Endothelial cell (in vitro differentiated cells): ENCODE measurements around the gene CTCF. TPM values are rescaled to one million over a fixed set of nuclear protein-coding genes. Genes with fewer than 3 reads are reported as not detected.

Experiments used
- DNase-seq: peaks from one replicate; pipeline ENCODE4 v3.0.0; 2021; ENCODE audit warnings: low spot score
- H3K27ac Mint-ChIP-seq: one replicate; pipeline ENCODE4 v1.8.0; 2021; ENCODE audit warnings: mixed read lengths, inconsistent platforms; ENCODE audit not compliant: unreplicated experiment
- H3K27me3 Mint-ChIP-seq: one replicate; pipeline ENCODE4 v1.8.0; 2021; ENCODE audit warnings: mild to moderate bottlenecking, moderate library complexity, mixed read lengths, inconsistent platforms; ENCODE audit not compliant: unreplicated experiment
- H3K36me3 Mint-ChIP-seq: one replicate; pipeline ENCODE4 v1.8.0; 2021; ENCODE audit warnings: mild to moderate bottlenecking, low read depth, mixed read lengths, inconsistent platforms; ENCODE audit not compliant: unreplicated experiment
- H3K4me1 Mint-ChIP-seq: one replicate; pipeline ENCODE4 v1.8.0; 2021; ENCODE audit warnings: mild to moderate bottlenecking, mixed read lengths, inconsistent platforms; ENCODE audit not compliant: unreplicated experiment
- H3K4me3 Mint-ChIP-seq: one replicate; pipeline ENCODE4 v1.8.0; 2021; ENCODE audit warnings: mild to moderate bottlenecking, mixed read lengths, inconsistent platforms; ENCODE audit not compliant: unreplicated experiment
- H3K9me3 Mint-ChIP-seq: one replicate; pipeline ENCODE4 v1.8.0; 2021; ENCODE audit warnings: mixed read lengths, inconsistent platforms; ENCODE audit not compliant: unreplicated experiment
- total RNA-seq: library from RNA; stranded (reverse); fragmentation: NEBNext Ultra II Directional; extraction: Animal tissue kit (Norgen Biotek cat#: 25700); gene quantifications from one replicate; pipeline ENCODE4 v1.2.1, GENCODE V29; 2021; ENCODE audit not compliant: unreplicated experiment
- TF ChIP-seq, protein P1 (sequence below): fragments of 200-600 bp; sonication (generic); IDR thresholded peaks from one replicate; pipeline ENCODE4 v1.5.0; 2021; ENCODE audit warnings: antibody characterized with exemption; ENCODE audit not compliant: unreplicated experiment

CTCF gene
- total RNA-seq, 1 donor from 2014 or later: 40.1 TPM

DNA sequence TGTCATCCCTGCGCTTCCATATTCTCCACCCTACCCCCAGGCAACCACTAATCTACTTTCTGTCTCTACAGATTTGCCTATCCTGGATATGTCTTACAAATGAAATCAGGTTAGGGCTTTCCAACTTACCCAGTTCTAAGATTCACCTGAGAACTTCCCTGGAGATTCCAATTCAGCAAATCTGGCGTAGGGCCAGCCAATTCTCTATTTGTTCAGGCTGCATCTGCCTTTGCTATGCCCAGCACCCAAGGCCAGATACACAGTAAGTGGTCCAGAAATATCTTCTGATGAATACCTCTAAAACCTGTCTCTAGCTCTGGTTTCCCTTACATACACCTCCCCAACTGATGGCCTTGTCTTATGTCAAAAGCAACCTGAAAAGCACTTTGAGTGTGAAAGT is 10.4 kb upstream of the CTCF start:
- no peak overlapping the region for H3K27ac Mint-ChIP-seq
- H3K4me3 Mint-ChIP-seq: peak overlapping the region; percentile 33
- H3K27me3 Mint-ChIP-seq: peaks cover 15% of the 10 kb centered on the region
- no peaks in the 10 kb centered on the region for H3K9me3 Mint-ChIP-seq
- H3K4me1 Mint-ChIP-seq: peaks cover 17% of the 10 kb centered on the region
- TF ChIP-seq, protein P1, sequence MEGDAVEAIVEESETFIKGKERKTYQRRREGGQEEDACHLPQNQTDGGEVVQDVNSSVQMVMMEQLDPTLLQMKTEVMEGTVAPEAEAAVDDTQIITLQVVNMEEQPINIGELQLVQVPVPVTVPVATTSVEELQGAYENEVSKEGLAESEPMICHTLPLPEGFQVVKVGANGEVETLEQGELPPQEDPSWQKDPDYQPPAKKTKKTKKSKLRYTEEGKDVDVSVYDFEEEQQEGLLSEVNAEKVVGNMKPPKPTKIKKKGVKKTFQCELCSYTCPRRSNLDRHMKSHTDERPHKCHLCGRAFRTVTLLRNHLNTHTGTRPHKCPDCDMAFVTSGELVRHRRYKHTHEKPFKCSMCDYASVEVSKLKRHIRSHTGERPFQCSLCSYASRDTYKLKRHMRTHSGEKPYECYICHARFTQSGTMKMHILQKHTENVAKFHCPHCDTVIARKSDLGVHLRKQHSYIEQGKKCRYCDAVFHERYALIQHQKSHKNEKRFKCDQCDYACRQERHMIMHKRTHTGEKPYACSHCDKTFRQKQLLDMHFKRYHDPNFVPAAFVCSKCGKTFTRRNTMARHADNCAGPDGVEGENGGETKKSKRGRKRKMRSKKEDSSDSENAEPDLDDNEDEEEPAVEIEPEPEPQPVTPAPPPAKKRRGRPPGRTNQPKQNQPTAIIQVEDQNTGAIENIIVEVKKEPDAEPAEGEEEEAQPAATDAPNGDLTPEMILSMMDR: no peak
- peaks cover 9% of the 10 kb centered on the region for H3K36me3 Mint-ChIP-seq
- DNase-seq: no peak

DNA sequence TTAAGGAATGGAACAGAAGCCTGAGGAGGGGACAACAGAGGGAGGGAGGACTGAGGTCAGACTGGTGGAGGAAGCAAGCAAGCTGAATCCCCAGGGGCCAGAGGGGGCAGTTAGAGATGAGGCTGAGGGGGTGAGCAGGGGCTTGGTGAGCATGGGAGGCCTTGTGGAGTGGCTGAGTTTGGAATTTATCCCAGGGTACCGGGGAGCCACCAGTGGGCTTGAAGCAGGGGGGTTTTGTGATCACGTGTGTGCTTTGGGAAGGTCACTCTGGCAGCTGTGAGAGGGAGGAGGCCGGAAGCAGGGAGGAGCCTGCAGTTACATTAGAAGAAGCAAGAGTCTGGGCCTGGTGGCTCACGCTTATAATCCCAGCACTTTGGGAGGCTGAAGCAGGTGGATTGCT is 9.8 kb upstream of the CTCF start:
- H3K4me1 Mint-ChIP-seq: peaks cover 12% of the 10 kb centered on the region
- TF ChIP-seq, protein P1: no peak
- no peak overlapping the region for H3K27ac Mint-ChIP-seq
- peak overlapping the region; percentile 3 for H3K4me3 Mint-ChIP-seq
- H3K36me3 Mint-ChIP-seq: peaks cover 9% of the 10 kb centered on the region
- no peaks in the 10 kb centered on the region for H3K9me3 Mint-ChIP-seq
- peaks cover 14% of the 10 kb centered on the region for H3K27me3 Mint-ChIP-seq
- DNase-seq: no peak

DNA sequence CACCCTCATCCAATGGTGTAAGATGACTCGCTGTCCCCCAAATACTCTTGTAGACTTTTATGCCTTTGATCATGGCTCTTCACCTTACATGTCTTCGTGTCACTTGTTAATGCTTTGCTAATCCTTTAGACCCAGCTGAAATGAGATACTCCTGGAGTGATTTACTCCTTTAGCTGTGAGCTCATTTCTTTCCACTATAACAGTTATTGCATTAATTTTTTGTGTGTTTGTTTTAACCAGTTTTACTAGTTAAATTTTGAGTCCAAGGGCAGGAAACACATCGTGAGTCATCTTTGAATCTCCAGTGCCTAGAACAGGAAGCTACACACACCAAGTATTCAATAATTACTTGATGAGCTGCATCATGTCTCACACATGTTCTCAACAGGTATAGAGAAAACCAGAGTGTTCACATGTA is 6.5 kb upstream of the CTCF start:
- TF ChIP-seq, protein P1: no peak
- H3K4me3 Mint-ChIP-seq: no peak overlapping the region
- H3K27ac Mint-ChIP-seq: no peak overlapping the region
- no peaks in the 10 kb centered on the region for H3K9me3 Mint-ChIP-seq
- peaks cover under 1% of the 10 kb centered on the region for H3K36me3 Mint-ChIP-seq
- peaks cover under 1% of the 10 kb centered on the region for H3K4me1 Mint-ChIP-seq
- DNase-seq: no peak
- peaks cover 6% of the 10 kb centered on the region for H3K27me3 Mint-ChIP-seq

DNA sequence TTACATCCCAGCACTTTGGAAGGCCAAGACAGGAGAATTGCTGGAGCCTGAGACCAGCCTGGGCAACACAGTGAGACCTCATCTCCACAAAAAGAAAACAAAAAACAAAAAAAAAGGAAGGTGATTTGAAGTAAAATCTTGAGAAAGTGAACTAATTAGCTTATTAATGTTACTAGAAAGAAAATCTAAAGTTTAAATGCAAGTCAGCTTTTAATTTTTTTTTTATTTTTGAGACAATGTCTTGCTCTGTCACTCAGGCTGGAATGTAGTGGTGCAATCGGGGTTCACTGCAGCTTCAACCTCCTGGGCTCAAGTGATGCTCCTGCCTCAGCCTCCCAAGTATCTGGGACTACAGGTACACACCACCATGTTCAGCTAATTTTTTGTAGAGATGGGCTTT is 3.5 kb upstream of the CTCF start:
- no peak for DNase-seq
- Mint-ChIP-seq H3K4me3 (no peak overlapping the region), H3K36me3 (peaks cover 7% of the 10 kb centered on the region), H3K27ac (no peak overlapping the region), H3K4me1 (peaks cover 10% of the 10 kb centered on the region), H3K27me3 (peaks cover 4% of the 10 kb centered on the region), H3K9me3 (no peaks in the 10 kb centered on the region)
- TF ChIP-seq, protein P1: no peak

DNA sequence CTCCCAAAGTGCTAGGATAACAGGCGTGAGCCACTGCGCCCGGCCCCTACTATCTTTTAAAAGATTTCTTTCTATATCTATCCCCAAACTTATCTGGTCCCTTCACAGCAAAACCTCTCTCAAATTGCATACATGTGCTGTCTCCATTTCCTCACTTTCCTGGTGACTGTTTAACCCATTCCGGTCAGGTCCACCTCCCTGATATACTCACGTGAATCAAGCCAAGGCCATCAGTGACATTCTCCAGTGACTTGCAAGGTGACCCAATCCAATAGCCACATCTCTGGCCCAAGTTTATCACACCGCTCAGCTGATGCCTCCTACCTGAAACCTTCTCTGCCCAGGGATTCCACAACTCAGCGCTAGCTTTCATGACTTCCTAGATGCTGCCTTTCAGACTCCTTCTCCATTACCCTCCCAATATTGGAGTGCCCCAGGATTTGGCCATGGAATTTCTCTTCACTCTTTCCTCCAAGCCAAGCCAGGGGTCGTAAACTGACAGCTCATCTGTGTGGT is 1.4 kb upstream of the CTCF start:
- Mint-ChIP-seq H3K9me3 (no peaks in the 10 kb centered on the region), H3K27ac (no peak overlapping the region), H3K4me3 (peak overlapping the region; percentile 87), H3K27me3 (peaks cover 4% of the 10 kb centered on the region), H3K4me1 (peaks cover 19% of the 10 kb centered on the region), H3K36me3 (peaks cover 7% of the 10 kb centered on the region)
- TF ChIP-seq, protein P1: no peak
- DNase-seq: no peak
